Measurements from ENCODE around the gene GNAS.
A peak's percentile ranks its signal among the peaks of the same experiment; 100 is the strongest.

Gene GNAS

GRCh38 chr20:58927490-58928061, 75.1 kb downstream of the GNAS start:
- no peak for DNase-seq (ENCODE audit: low read depth)
- TF ChIP-seq MYC (IDR thresholded peaks at IDR 0.05; ENCODE audit: low read depth, low read length) (no peak), CTCF (IDR thresholded peaks at IDR 0.05; ENCODE audit: low read depth, low read length) (no peak), MAX (IDR thresholded peaks at IDR 0.05; ENCODE audit: low read depth, low read length) (no peak), POLR2A (IDR thresholded peaks at IDR 0.05; ENCODE audit: extremely low read depth, insufficient read length) (no peak)
- no peak overlapping the region for H3K4me3 ChIP-seq (ENCODE audit: low read depth, low read length)

GRCh38 chr20:58930496-58930895, 78.0 kb downstream of the GNAS start:
- no peak for TF ChIP-seq MAX (IDR thresholded peaks at IDR 0.05; ENCODE audit: low read depth, low read length)
- no peak for TF ChIP-seq POLR2A (IDR thresholded peaks at IDR 0.05; ENCODE audit: extremely low read depth, insufficient read length)
- no peak for TF ChIP-seq CTCF (IDR thresholded peaks at IDR 0.05; ENCODE audit: low read depth, low read length)
- no peak for TF ChIP-seq MYC (IDR thresholded peaks at IDR 0.05; ENCODE audit: low read depth, low read length)

GRCh38 chr20:58932170-58932569, 79.7 kb downstream of the GNAS start:
- no peak overlapping the region for H3K4me3 ChIP-seq (ENCODE audit: low read depth, low read length)
- TF ChIP-seq MYC (IDR thresholded peaks at IDR 0.05; ENCODE audit: low read depth, low read length) (no peak), POLR2A (IDR thresholded peaks at IDR 0.05; ENCODE audit: extremely low read depth, insufficient read length) (no peak), CTCF (IDR thresholded peaks at IDR 0.05; ENCODE audit: low read depth, low read length) (no peak)
- DNase-seq (ENCODE audit: low read depth): no peak

More at GRCh38 chr20:58930496-58930895, 78.0 kb downstream of the GNAS start:
- DNase-seq (ENCODE audit: low read depth): no peak
- no peak overlapping the region for H3K4me3 ChIP-seq (ENCODE audit: low read depth, low read length)

GRCh38 chr20:58938078-58938477, 85.6 kb downstream of the GNAS start:
- no peak overlapping the region for H3K4me3 ChIP-seq (ENCODE audit: low read depth, low read length)
- DNase-seq (ENCODE audit: low read depth): peak; percentile 28
- TF ChIP-seq POLR2A (IDR thresholded peaks at IDR 0.05; ENCODE audit: extremely low read depth, insufficient read length): no peak
- no peak for TF ChIP-seq MYC (IDR thresholded peaks at IDR 0.05; ENCODE audit: low read depth, low read length)
- TF ChIP-seq CTCF (IDR thresholded peaks at IDR 0.05; ENCODE audit: low read depth, low read length): no peak

GRCh38 chr20:58938541-58938940, 86.0 kb downstream of the GNAS start:
- TF ChIP-seq MYC (IDR thresholded peaks at IDR 0.05; ENCODE audit: low read depth, low read length) (0 out of 2 replicates have a peak, but pooled peaks have one; percentile 18), POLR2A (IDR thresholded peaks at IDR 0.05; ENCODE audit: extremely low read depth, insufficient read length) (no peak)
- peak; percentile 80 for DNase-seq (ENCODE audit: low read depth)

GRCh38 chr20:58941471-58941870, 89.0 kb downstream of the GNAS start:
- H3K4me3 ChIP-seq (ENCODE audit: low read depth, low read length): no peak overlapping the region
- TF ChIP-seq CTCF (IDR thresholded peaks at IDR 0.05; ENCODE audit: low read depth, low read length) (no peak), MAX (IDR thresholded peaks at IDR 0.05; ENCODE audit: low read depth, low read length) (no peak), POLR2A (IDR thresholded peaks at IDR 0.05; ENCODE audit: extremely low read depth, insufficient read length) (no peak), MYC (IDR thresholded peaks at IDR 0.05; ENCODE audit: low read depth, low read length) (no peak)
- no peak for DNase-seq (ENCODE audit: low read depth)

More at GRCh38 chr20:58938541-58938940, 86.0 kb downstream of the GNAS start:
- H3K4me3 ChIP-seq (ENCODE audit: low read depth, low read length): no peak overlapping the region
